Naive thymus-derived CD8-positive, alpha-beta T cell (primary cell): ENCODE data around the gene RBM28. TPM values are rescaled to one million over a fixed set of nuclear protein-coding genes. Genes with fewer than 3 reads are reported as not detected.
A peak's percentile ranks its signal among the peaks of the same experiment; 100 is the strongest.

Experiments
- ATAC-seq, 2 donors: fragments of 150-1000 bp; cut with Tn5 transposase in 1 of 2; sonication (Bioruptor Pico), chemical (Tn5 transposase) in 1 of 2; 1 replicate in 1 of 2; 2 replicates in 1 of 2; pipeline ENCODE4 v1.10.0; 2021; ENCODE audit warnings: mild to moderate bottlenecking in 2 of 2, moderate library complexity in 2 of 2
- POLR2A ChIA-PET: fragments of 350-600 bp; sonication (Branson Sonifier 250); formaldehyde crosslinking; loops from one replicate; lab custom pipeline; 2021; ENCODE audit warnings: antibody characterized with exemption; lab: Charles Lee
- DNase-seq, 10 donors: peaks; one replicate each; pipeline versions ENCODE4 v3.0.0 to v3.0.0-alpha.2; 2020 to 2022
- H3K27ac Mint-ChIP-seq, 10 donors: one replicate each; pipeline ENCODE4 v1.8.0; 2020 to 2022; ENCODE audit warnings: mild to moderate bottlenecking in 10 of 10, mixed read lengths in 10 of 10, moderate library complexity in 4 of 10, inconsistent platforms in 1 of 10
- H3K27me3 Mint-ChIP-seq, 5 donors: one replicate each; pipeline ENCODE4 v1.8.0; 2021 to 2022; ENCODE audit warnings: mixed read lengths in 5 of 5
- H3K36me3 Mint-ChIP-seq, 3 donors: one replicate each; pipeline ENCODE4 v1.8.0; 2020 to 2022; ENCODE audit warnings: mixed read lengths in 3 of 3, mild to moderate bottlenecking in 2 of 3, inconsistent platforms in 1 of 3
- H3K4me1 Mint-ChIP-seq, 4 donors: one replicate each; pipeline ENCODE4 v1.8.0; 2021 to 2022; ENCODE audit warnings: mixed read lengths in 4 of 4
- H3K4me3 Mint-ChIP-seq, 10 donors: one replicate each; pipeline ENCODE4 v1.8.0; 2020 to 2022; ENCODE audit warnings: mild to moderate bottlenecking in 10 of 10, mixed read lengths in 10 of 10, moderate library complexity in 6 of 10, inconsistent platforms in 1 of 10
- H3K9me3 Mint-ChIP-seq, 9 donors: one replicate each; pipeline ENCODE4 v1.8.0; 2020 to 2022; ENCODE audit warnings: mixed read lengths in 9 of 9, mild to moderate bottlenecking in 3 of 9, inconsistent platforms in 1 of 9, moderate library complexity in 1 of 9
- polyA plus RNA-seq, 3 donors: library from polyadenylated mRNA; unstranded; fragments of 300-500 nt; fragmentation: Illumina TruSeq; gene quantifications; one replicate each; pipeline ENCODE4 v1.2.3, GENCODE V29; 2021
- total RNA-seq, 8 experiments: library from RNA in 2 of 8; stranded (reverse) in 2 of 8; gene quantifications; one replicate each; pipeline ENCODE4 v1.2.3 and lab custom pipeline; 2021 to 2026

RBM28 gene
- total and polyA plus RNA-seq, 5 experiments from 2014 or later, result 8.4 to 53.8 (median 9.1) TPM

GRCh38 chr7:128274246-128274883, 69.3 kb downstream of the RBM28 start:
- ATAC-seq, result no peak
- peaks cover 9 to 20% (median 17%) of the 10 kb centered on the region in 5 donors for H3K27me3 Mint-ChIP-seq
- no peak overlapping the region for H3K4me3 Mint-ChIP-seq
- peaks cover 0 to 9% (median 4%) of the 10 kb centered on the region in 3 donors for H3K36me3 Mint-ChIP-seq
- H3K27ac Mint-ChIP-seq, result peak overlapping the region in 1 of 10 donors; percentile 19
- POLR2A ChIA-PET, result no interaction called here
- H3K9me3 Mint-ChIP-seq, result peaks cover 0 to 13% (median 8%) of the 10 kb centered on the region in 9 donors
- DNase-seq, result no peak
- peaks cover 0 to 4% (median 3%) of the 10 kb centered on the region in 4 donors for H3K4me1 Mint-ChIP-seq

- POLR2A ChIA-PET, result no interaction called here
- peaks cover 0 to 4% (median 3%) of the 10 kb centered on the region in 4 donors for H3K4me1 Mint-ChIP-seq
- peak overlapping the region in 1 of 10 donors; percentile 1 for H3K4me3 Mint-ChIP-seq
- peaks cover 16 to 44% (median 31%) of the 10 kb centered on the region in 5 donors for H3K27me3 Mint-ChIP-seq
- peaks cover 0 to 2% (median 0%) of the 10 kb centered on the region in 9 donors for H3K9me3 Mint-ChIP-seq
- DNase-seq (no peak), ATAC-seq (no peak)
- no peaks in the 10 kb centered on the region for H3K36me3 Mint-ChIP-seq
- H3K27ac Mint-ChIP-seq, result no peak overlapping the region
Measured at GRCh38 chr7:128271942-128272481, 71.7 kb downstream of the RBM28 start.

GRCh38 chr7:128271471-128271941, 72.2 kb downstream of the RBM28 start:
- peaks cover 16 to 47% (median 33%) of the 10 kb centered on the region in 5 donors for H3K27me3 Mint-ChIP-seq
- POLR2A ChIA-PET, result no interaction called here

GRCh38 chr7:128270826-128271272, 72.9 kb downstream of the RBM28 start:
- ATAC-seq (no peak), DNase-seq (no peak)
- no peaks in the 10 kb centered on the region for H3K9me3 Mint-ChIP-seq
- POLR2A ChIA-PET, result no interaction called here
- H3K4me1 Mint-ChIP-seq, result peaks cover 0 to 4% (median 3%) of the 10 kb centered on the region in 4 donors
- H3K4me3 Mint-ChIP-seq, result peak overlapping the region in 1 of 10 donors; percentile 58
- no peaks in the 10 kb centered on the region for H3K36me3 Mint-ChIP-seq
- no peak overlapping the region for H3K27ac Mint-ChIP-seq
- H3K27me3 Mint-ChIP-seq, result peaks cover 16 to 52% (median 34%) of the 10 kb centered on the region in 5 donors

More at GRCh38 chr7:128271471-128271941, 72.2 kb downstream of the RBM28 start:
- Mint-ChIP-seq H3K9me3 (no peaks in the 10 kb centered on the region), H3K27ac (peak overlapping the region in 1 of 10 donors; percentile 4), H3K4me3 (peak overlapping the region in 4 of 10 donors; percentile 37 to 58 (median 46)), H3K4me1 (peaks cover 0 to 4% (median 3%) of the 10 kb centered on the region in 4 donors), H3K36me3 (no peaks in the 10 kb centered on the region)
- ATAC-seq, result no peak
- no peak for DNase-seq

- Mint-ChIP-seq H3K4me1 (peaks cover 0 to 4% (median 1%) of the 10 kb centered on the region in 4 donors), H3K9me3 (no peaks in the 10 kb centered on the region), H3K27ac (no peak overlapping the region), H3K36me3 (no peaks in the 10 kb centered on the region), H3K27me3 (peaks cover 16 to 54% (median 33%) of the 10 kb centered on the region in 5 donors), H3K4me3 (no peak overlapping the region)
- ATAC-seq, result no peak
- DNase-seq, result no peak
- POLR2A ChIA-PET, result no interaction called here
Measured at GRCh38 chr7:128268233-128268632, 75.5 kb downstream of the RBM28 start.

- DNase-seq (no peak), ATAC-seq (no peak)
- Mint-ChIP-seq H3K27ac (peak overlapping the region in 1 of 10 donors; percentile 51), H3K4me1 (peaks cover 0 to 4% (median 1%) of the 10 kb centered on the region in 4 donors), H3K9me3 (no peaks in the 10 kb centered on the region), H3K4me3 (no peak overlapping the region), H3K27me3 (peaks cover 15 to 51% (median 32%) of the 10 kb centered on the region in 5 donors), H3K36me3 (no peaks in the 10 kb centered on the region)
- POLR2A ChIA-PET, result no interaction called here
Measured at GRCh38 chr7:128267595-128267924, 76.1 kb downstream of the RBM28 start.

GRCh38 chr7:128266883-128267594, 76.7 kb downstream of the RBM28 start:
- Mint-ChIP-seq H3K4me3 (no peak overlapping the region), H3K27ac (peak overlapping the region in 1 of 10 donors; percentile 24), H3K36me3 (no peaks in the 10 kb centered on the region), H3K9me3 (no peaks in the 10 kb centered on the region), H3K4me1 (peaks cover 0 to 4% (median 1%) of the 10 kb centered on the region in 4 donors), H3K27me3 (peaks cover 13 to 47% (median 32%) of the 10 kb centered on the region in 5 donors)
- POLR2A ChIA-PET, result no interaction called here
- no peak for DNase-seq
- ATAC-seq, result no peak

GRCh38 chr7:128266529-128266882, 77.2 kb downstream of the RBM28 start:
- H3K4me1 Mint-ChIP-seq, result peaks cover 0 to 4% (median 1%) of the 10 kb centered on the region in 4 donors
- ATAC-seq (no peak), DNase-seq (no peak)
- no peak overlapping the region for H3K4me3 Mint-ChIP-seq
- no peak overlapping the region for H3K27ac Mint-ChIP-seq
- H3K36me3 Mint-ChIP-seq, result no peaks in the 10 kb centered on the region
- POLR2A ChIA-PET, result no interaction called here
- H3K9me3 Mint-ChIP-seq, result no peaks in the 10 kb centered on the region
- H3K27me3 Mint-ChIP-seq, result peaks cover 14 to 47% (median 32%) of the 10 kb centered on the region in 5 donors

GRCh38 chr7:128265906-128266300, 77.8 kb downstream of the RBM28 start:
- Mint-ChIP-seq H3K27me3 (peaks cover 12 to 44% (median 32%) of the 10 kb centered on the region in 5 donors), H3K4me1 (no peaks in the 10 kb centered on the region), H3K36me3 (no peaks in the 10 kb centered on the region), H3K27ac (no peak overlapping the region), H3K9me3 (no peaks in the 10 kb centered on the region), H3K4me3 (no peak overlapping the region)
- ATAC-seq, result no peak
- no peak for DNase-seq
- POLR2A ChIA-PET, result no interaction called here

- Mint-ChIP-seq H3K27ac (no peak overlapping the region), H3K36me3 (no peaks in the 10 kb centered on the region), H3K27me3 (peaks cover 12 to 43% (median 31%) of the 10 kb centered on the region in 5 donors), H3K4me3 (no peak overlapping the region), H3K4me1 (no peaks in the 10 kb centered on the region), H3K9me3 (no peaks in the 10 kb centered on the region)
- no peak for DNase-seq
- no peak for ATAC-seq
- POLR2A ChIA-PET, result no interaction called here
Measured at GRCh38 chr7:128265156-128265905, 78.4 kb downstream of the RBM28 start.

- POLR2A ChIA-PET, result no interaction called here
- Mint-ChIP-seq H3K4me3 (no peak overlapping the region), H3K27ac (no peak overlapping the region), H3K9me3 (no peaks in the 10 kb centered on the region), H3K4me1 (no peaks in the 10 kb centered on the region), H3K27me3 (peaks cover 10 to 38% (median 25%) of the 10 kb centered on the region in 5 donors), H3K36me3 (no peaks in the 10 kb centered on the region)
- DNase-seq (no peak), ATAC-seq (no peak)
Measured at GRCh38 chr7:128264477-128264876, 79.2 kb downstream of the RBM28 start.

GRCh38 chr7:128263420-128263819, 80.3 kb downstream of the RBM28 start:
- POLR2A ChIA-PET, result no interaction called here
- Mint-ChIP-seq H3K36me3 (no peaks in the 10 kb centered on the region), H3K27ac (no peak overlapping the region), H3K4me3 (no peak overlapping the region), H3K9me3 (no peaks in the 10 kb centered on the region), H3K27me3 (peaks cover 5 to 28% (median 15%) of the 10 kb centered on the region in 5 donors), H3K4me1 (peaks cover 0 to 1% (median 0%) of the 10 kb centered on the region in 4 donors)
- DNase-seq, result no peak
- no peak for ATAC-seq
